ENCODE data around the gene MEIOB.

DNA sequence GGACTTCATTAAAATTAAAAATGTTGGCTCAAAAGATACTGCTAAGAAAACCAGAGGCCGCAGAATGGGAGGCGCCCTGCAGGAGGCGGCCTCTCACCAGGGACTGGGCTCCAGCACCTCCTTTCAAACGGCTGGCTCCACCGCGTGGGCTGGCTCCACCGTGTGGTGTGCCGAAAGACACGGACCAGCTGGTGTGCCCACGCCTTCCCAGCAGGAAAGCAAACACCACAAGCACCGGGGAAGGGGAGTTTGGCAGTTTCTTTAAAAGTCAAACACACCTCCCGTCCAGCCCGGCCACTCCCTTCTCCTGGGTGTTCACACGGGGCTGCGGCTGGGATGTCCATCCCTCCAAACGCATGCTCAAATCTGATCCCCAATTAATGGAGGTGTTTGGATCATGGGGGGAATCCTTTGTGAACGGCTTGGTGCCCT lies 59.2 kb downstream of the MEIOB start:
- TF ChIP-seq, protein P1, sequence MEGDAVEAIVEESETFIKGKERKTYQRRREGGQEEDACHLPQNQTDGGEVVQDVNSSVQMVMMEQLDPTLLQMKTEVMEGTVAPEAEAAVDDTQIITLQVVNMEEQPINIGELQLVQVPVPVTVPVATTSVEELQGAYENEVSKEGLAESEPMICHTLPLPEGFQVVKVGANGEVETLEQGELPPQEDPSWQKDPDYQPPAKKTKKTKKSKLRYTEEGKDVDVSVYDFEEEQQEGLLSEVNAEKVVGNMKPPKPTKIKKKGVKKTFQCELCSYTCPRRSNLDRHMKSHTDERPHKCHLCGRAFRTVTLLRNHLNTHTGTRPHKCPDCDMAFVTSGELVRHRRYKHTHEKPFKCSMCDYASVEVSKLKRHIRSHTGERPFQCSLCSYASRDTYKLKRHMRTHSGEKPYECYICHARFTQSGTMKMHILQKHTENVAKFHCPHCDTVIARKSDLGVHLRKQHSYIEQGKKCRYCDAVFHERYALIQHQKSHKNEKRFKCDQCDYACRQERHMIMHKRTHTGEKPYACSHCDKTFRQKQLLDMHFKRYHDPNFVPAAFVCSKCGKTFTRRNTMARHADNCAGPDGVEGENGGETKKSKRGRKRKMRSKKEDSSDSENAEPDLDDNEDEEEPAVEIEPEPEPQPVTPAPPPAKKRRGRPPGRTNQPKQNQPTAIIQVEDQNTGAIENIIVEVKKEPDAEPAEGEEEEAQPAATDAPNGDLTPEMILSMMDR (IDR thresholded peaks at IDR 0.05), result peak; percentile 48
- TF ChIP-seq GABPA (IDR thresholded peaks at IDR 0.05; ENCODE audit: low read depth) (no peak), FOXM1 (IDR thresholded peaks at IDR 0.05; ENCODE audit: low read depth) (no peak), EP300 (IDR thresholded peaks at IDR 0.05; ENCODE audit: borderline replicate concordance in 1 of 2, low read depth in 1 of 2, low read length in 1 of 2) (no peak), POLR2AphosphoS5 (IDR thresholded peaks at IDR 0.05; ENCODE audit: low read depth, low read length) (no peak), MEF2A (IDR thresholded peaks at IDR 0.05; ENCODE audit: borderline replicate concordance, low read depth) (no peak), RAD21 (IDR thresholded peaks at IDR 0.05; ENCODE audit: low read length) (peak; percentile 59), JUND (IDR thresholded peaks at IDR 0.05) (no peak)
- TF ChIP-seq, protein P2, sequence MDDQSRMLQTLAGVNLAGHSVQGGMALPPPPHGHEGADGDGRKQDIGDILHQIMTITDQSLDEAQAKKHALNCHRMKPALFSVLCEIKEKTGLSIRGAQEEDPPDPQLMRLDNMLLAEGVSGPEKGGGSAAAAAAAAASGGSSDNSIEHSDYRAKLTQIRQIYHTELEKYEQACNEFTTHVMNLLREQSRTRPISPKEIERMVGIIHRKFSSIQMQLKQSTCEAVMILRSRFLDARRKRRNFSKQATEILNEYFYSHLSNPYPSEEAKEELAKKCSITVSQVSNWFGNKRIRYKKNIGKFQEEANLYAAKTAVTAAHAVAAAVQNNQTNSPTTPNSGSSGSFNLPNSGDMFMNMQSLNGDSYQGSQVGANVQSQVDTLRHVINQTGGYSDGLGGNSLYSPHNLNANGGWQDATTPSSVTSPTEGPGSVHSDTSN (IDR thresholded peaks at IDR 0.05), result no peak
- TF ChIP-seq, protein P3, sequence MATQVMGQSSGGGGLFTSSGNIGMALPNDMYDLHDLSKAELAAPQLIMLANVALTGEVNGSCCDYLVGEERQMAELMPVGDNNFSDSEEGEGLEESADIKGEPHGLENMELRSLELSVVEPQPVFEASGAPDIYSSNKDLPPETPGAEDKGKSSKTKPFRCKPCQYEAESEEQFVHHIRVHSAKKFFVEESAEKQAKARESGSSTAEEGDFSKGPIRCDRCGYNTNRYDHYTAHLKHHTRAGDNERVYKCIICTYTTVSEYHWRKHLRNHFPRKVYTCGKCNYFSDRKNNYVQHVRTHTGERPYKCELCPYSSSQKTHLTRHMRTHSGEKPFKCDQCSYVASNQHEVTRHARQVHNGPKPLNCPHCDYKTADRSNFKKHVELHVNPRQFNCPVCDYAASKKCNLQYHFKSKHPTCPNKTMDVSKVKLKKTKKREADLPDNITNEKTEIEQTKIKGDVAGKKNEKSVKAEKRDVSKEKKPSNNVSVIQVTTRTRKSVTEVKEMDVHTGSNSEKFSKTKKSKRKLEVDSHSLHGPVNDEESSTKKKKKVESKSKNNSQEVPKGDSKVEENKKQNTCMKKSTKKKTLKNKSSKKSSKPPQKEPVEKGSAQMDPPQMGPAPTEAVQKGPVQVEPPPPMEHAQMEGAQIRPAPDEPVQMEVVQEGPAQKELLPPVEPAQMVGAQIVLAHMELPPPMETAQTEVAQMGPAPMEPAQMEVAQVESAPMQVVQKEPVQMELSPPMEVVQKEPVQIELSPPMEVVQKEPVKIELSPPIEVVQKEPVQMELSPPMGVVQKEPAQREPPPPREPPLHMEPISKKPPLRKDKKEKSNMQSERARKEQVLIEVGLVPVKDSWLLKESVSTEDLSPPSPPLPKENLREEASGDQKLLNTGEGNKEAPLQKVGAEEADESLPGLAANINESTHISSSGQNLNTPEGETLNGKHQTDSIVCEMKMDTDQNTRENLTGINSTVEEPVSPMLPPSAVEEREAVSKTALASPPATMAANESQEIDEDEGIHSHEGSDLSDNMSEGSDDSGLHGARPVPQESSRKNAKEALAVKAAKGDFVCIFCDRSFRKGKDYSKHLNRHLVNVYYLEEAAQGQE (IDR thresholded peaks at IDR 0.05; ENCODE audit: low read depth, low read length), result no peak
- TF ChIP-seq, protein P4, sequence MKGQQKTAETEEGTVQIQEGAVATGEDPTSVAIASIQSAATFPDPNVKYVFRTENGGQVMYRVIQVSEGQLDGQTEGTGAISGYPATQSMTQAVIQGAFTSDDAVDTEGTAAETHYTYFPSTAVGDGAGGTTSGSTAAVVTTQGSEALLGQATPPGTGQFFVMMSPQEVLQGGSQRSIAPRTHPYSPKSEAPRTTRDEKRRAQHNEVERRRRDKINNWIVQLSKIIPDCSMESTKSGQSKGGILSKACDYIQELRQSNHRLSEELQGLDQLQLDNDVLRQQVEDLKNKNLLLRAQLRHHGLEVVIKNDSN (IDR thresholded peaks at IDR 0.05; ENCODE audit: borderline replicate concordance, low read depth), result no peak

Data from SK-N-SH (cell line).